ENCODE results near the gene TBC1D22A.

DNA sequence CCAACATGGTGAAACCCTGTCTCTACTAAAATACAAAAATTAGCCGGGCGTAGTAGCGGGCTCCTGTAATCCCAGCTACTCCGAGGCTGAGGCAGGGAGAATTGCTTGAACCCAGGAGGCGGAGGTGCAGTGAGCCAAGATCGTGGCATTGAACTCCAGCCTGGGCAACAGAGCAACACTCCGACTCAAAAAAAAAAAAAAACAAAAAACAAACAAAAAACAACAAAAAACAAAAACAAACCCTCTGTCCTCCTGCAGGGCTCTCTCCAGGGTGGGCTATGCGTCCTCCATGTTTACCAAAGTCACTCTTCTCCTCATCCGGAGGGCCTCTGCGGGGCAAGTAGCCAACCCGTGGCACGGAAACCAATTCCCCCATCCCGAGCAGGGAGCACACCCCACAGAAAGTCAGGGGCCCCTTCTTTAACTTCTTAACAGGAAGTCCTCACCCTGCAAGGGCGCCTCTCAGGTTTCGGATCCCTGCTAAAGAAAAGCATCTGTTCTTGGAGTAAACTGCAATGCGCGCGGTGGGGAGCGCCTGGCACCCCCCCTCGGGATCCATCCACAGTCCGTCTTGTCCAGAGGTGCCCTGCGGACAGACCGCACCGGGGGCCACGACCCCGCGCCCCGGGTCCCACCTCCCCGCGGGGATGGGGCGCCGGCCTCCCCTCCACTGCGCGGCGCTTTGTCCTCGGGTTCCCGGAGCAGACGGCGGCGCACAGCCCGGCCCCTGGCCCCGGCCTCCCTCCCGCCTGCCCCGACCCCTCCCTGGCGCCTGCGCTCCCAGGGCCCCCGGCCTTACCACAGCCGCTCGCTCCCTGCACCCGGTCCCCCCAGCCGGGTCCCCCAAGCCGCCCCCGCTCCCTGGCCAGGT lies 25.1 kb upstream of the TBC1D22A start:
- TF ChIP-seq POLR2A (IDR thresholded peaks at IDR 0.05): no peak
- TF ChIP-seq, protein P1, sequence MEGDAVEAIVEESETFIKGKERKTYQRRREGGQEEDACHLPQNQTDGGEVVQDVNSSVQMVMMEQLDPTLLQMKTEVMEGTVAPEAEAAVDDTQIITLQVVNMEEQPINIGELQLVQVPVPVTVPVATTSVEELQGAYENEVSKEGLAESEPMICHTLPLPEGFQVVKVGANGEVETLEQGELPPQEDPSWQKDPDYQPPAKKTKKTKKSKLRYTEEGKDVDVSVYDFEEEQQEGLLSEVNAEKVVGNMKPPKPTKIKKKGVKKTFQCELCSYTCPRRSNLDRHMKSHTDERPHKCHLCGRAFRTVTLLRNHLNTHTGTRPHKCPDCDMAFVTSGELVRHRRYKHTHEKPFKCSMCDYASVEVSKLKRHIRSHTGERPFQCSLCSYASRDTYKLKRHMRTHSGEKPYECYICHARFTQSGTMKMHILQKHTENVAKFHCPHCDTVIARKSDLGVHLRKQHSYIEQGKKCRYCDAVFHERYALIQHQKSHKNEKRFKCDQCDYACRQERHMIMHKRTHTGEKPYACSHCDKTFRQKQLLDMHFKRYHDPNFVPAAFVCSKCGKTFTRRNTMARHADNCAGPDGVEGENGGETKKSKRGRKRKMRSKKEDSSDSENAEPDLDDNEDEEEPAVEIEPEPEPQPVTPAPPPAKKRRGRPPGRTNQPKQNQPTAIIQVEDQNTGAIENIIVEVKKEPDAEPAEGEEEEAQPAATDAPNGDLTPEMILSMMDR (IDR thresholded peaks at IDR 0.05): no peak

Data from right lobe of liver (tissue), 4 donors.